ENCODE measurements around the gene DYNLT2B. TPM values are rescaled to one million over a fixed set of nuclear protein-coding genes. Genes with fewer than 3 reads are reported as not detected.

Gene DYNLT2B
- polyA plus RNA-seq, 3 donors = 2.5 to 3.0 (median 2.7) TPM

GRCh38 chr3:196323691-196324090 lies 5.7 kb upstream of the DYNLT2B start:
- Mint-ChIP-seq H3K27me3 (ENCODE audit: low read depth in 3 of 3) (peaks cover 0 to 11% (median 2%) of the 10 kb centered on the region in 3 donors), H3K4me1 (peaks cover 32% of the 10 kb centered on the region), H3K4me3 (no peak overlapping the region), H3K36me3 (no peaks in the 10 kb centered on the region), H3K27ac (no peak overlapping the region), H3K9me3 (peaks cover 0 to 1% (median 0%) of the 10 kb centered on the region in 7 donors)
- H3K27me3 ChIP-seq (ENCODE audit: control insufficient read depth in 2 of 2, insufficient read depth in 2 of 2, low read length in 2 of 2) = no peaks in the 10 kb centered on the region
- H2AFZ ChIP-seq (ENCODE audit: insufficient read depth, low read depth, low read length, poor library complexity, severe bottlenecking) = no peak overlapping the region
- H3K9ac ChIP-seq (ENCODE audit: insufficient read depth, low read length, poor library complexity, severe bottlenecking) = no peak overlapping the region
- no peaks in the 10 kb centered on the region for H4K20me1 ChIP-seq (ENCODE audit: insufficient read depth, low read length)
- H3K27ac ChIP-seq (ENCODE audit: low read depth in 1 of 2, low read length in 2 of 2) = no peak overlapping the region
- H3K9me3 ChIP-seq (replicated peaks in 1 of 2; ENCODE audit: control insufficient read depth in 1 of 2, insufficient read depth in 1 of 2, low read length in 2 of 2) = no peaks in the 10 kb centered on the region
- peaks cover 18 to 35% of the 10 kb centered on the region in 2 donors for H3K4me1 ChIP-seq (ENCODE audit: control insufficient read depth in 1 of 2, insufficient read depth in 2 of 2, low read length in 2 of 2)
- 86% methylated on average over 6 of the region's 11 CpGs for WGBS (ENCODE audit: insufficient coverage)
- H3K4me3 ChIP-seq (replicated peaks in 1 of 3; ENCODE audit: low read depth in 2 of 3, low read length in 3 of 3) = no peak overlapping the region
- TF ChIP-seq CTCF (IDR thresholded peaks at IDR 0.05) = no peak
- H3K36me3 ChIP-seq (replicated peaks in 1 of 2; ENCODE audit: control insufficient read depth in 1 of 2, insufficient read depth in 2 of 2, low read length in 2 of 2) = no peaks in the 10 kb centered on the region
- DNase-seq = no peak
- peaks cover 5% of the 10 kb centered on the region for H3K79me2 ChIP-seq (ENCODE audit: insufficient read depth, low read length)
- no peak overlapping the region for H3K4me2 ChIP-seq (replicated peaks; ENCODE audit: extremely low read depth, low read length, poor library complexity, severe bottlenecking)
- intact Hi-C loops (cut with micrococcal nuclease) = no loop called here

GRCh38 chr3:196323016-196323415 lies 5.0 kb upstream of the DYNLT2B start:
- Mint-ChIP-seq H3K27me3 (ENCODE audit: low read depth in 3 of 3) (peaks cover 0 to 11% (median 2%) of the 10 kb centered on the region in 3 donors), H3K36me3 (no peaks in the 10 kb centered on the region), H3K4me3 (no peak overlapping the region), H3K9me3 (peaks cover 0 to 1% (median 0%) of the 10 kb centered on the region in 7 donors), H3K27ac (peak overlapping the region in 1 of 7 donors; percentile 68), H3K4me1 (peaks cover 32% of the 10 kb centered on the region)
- H4K20me1 ChIP-seq (ENCODE audit: insufficient read depth, low read length) = no peaks in the 10 kb centered on the region
- H3K79me2 ChIP-seq (ENCODE audit: insufficient read depth, low read length) = peaks cover 5% of the 10 kb centered on the region
- H3K4me1 ChIP-seq (ENCODE audit: control insufficient read depth in 1 of 2, insufficient read depth in 2 of 2, low read length in 2 of 2) = peaks cover 18 to 35% of the 10 kb centered on the region in 2 donors
- H2AFZ ChIP-seq (ENCODE audit: insufficient read depth, low read depth, low read length, poor library complexity, severe bottlenecking) = no peak overlapping the region
- TF ChIP-seq CTCF (IDR thresholded peaks at IDR 0.05) = no peak
- no peaks in the 10 kb centered on the region for H3K27me3 ChIP-seq (ENCODE audit: control insufficient read depth in 2 of 2, insufficient read depth in 2 of 2, low read length in 2 of 2)
- no peak overlapping the region for H3K27ac ChIP-seq (ENCODE audit: low read depth in 1 of 2, low read length in 2 of 2)
- no peaks in the 10 kb centered on the region for H3K9me3 ChIP-seq (replicated peaks in 1 of 2; ENCODE audit: control insufficient read depth in 1 of 2, insufficient read depth in 1 of 2, low read length in 2 of 2)
- H3K4me3 ChIP-seq (replicated peaks in 1 of 3; ENCODE audit: low read depth in 2 of 3, low read length in 3 of 3) = no peak overlapping the region
- intact Hi-C loops (cut with micrococcal nuclease) = no loop called here
- no peak overlapping the region for H3K9ac ChIP-seq (ENCODE audit: insufficient read depth, low read length, poor library complexity, severe bottlenecking)
- WGBS (ENCODE audit: insufficient coverage) = no CpG with 5 or more reads among the region's 4 CpGs
- no peaks in the 10 kb centered on the region for H3K36me3 ChIP-seq (replicated peaks in 1 of 2; ENCODE audit: control insufficient read depth in 1 of 2, insufficient read depth in 2 of 2, low read length in 2 of 2)
- no peak for DNase-seq
- H3K4me2 ChIP-seq (replicated peaks; ENCODE audit: extremely low read depth, low read length, poor library complexity, severe bottlenecking) = no peak overlapping the region
